Measurements from ENCODE around the gene ARHGAP27. TPM values are rescaled to one million over a fixed set of nuclear protein-coding genes. Genes with fewer than 3 reads are reported as not detected.

The ARHGAP27 gene
- polyA plus RNA-seq, 1 experiment, result 0.64 TPM

DNA sequence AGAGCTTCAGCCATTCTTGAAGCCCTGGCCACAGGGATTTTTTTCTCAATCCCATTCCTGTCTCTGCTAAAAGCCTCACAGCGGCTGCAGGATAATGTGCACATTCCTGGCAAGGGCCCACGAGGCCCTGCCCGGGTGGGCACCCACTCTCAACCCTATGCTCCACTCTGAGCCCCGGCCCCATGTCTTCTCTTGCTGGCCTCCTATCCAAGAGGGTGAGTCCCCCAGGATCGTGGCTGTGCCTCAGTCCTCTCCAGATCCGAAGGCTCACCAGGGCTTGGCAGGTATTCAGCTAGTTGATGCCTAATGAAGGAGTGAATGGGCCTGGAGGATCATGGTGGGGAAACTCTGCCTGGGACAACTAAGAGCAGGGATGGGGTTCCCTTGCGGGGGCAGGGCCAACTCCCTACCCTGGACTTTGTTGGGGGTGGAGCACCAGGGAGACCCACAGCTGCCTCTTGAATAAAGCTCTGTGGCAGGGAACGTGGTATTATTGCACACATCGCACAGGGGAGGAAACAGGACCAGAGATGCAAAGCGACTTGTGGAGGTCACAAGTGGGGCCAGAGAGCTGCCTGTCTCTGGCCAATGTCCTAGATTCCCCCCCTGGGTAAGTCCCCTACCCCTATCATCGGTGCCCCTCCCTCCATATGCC lies 5.4 kb downstream of the ARHGAP27 start:
- DNase-seq (ENCODE audit: low read depth, low spot score), result no peak
- Histone ChIP-seq H3K27me3 (ENCODE audit: control insufficient read depth, insufficient read depth, low read length) (peaks cover 44% of the 10 kb centered on the region), H3K9me3 (ENCODE audit: control insufficient read depth, insufficient read depth, low read length) (no peaks in the 10 kb centered on the region; the same call in 1 of the 2 replicates), H3K4me3 (ENCODE audit: low read depth, low read length) (no peak overlapping the region), H3K27ac (ENCODE audit: low read depth, low read length) (no peak overlapping the region)
- TF ChIP-seq CTCF (IDR thresholded peaks at IDR 0.05; ENCODE audit: low read depth, low read length), result no peak
- ChIA-PET CTCF (interaction anchor here (0.5 to 5.1 kb wide), 7 partner anchors 11 to 292 kb away, joined by 3 to 45 read pairs (median 6); partner anchors contain the start of genes ACBD4 and FMNL1), POLR2A (interaction anchor here (0.5 kb wide), 1 partner anchor 587 kb away, joined by 4 read pairs; no protein-coding TSS in a partner anchor)

GRCh38 chr17:45426561-45426960 lies 6.1 kb downstream of the ARHGAP27 start:
- CTCF ChIA-PET, result interaction anchor here (1.2 to 5.1 kb wide), 8 partner anchors 20 to 211 kb away, joined by 3 to 45 read pairs (median 6); partner anchors contain the start of gene FMNL1
- POLR2A ChIA-PET, result interaction anchor here (0.5 kb wide), 1 partner anchor 586 kb away, joined by 4 read pairs; no protein-coding TSS in a partner anchor
- H3K27me3 ChIP-seq (ENCODE audit: control insufficient read depth, insufficient read depth, low read length), result peaks cover 39% of the 10 kb centered on the region
- H3K9me3 ChIP-seq (ENCODE audit: control insufficient read depth, insufficient read depth, low read length), result no peaks in the 10 kb centered on the region; the same call in 1 of the 2 replicates
- H3K4me3 ChIP-seq (ENCODE audit: low read depth, low read length), result no peak overlapping the region
- no peak overlapping the region for H3K27ac ChIP-seq (ENCODE audit: low read depth, low read length)
- DNase-seq (ENCODE audit: low read depth, low spot score), result no peak
- no peak for TF ChIP-seq CTCF (IDR thresholded peaks at IDR 0.05; ENCODE audit: low read depth, low read length)

GRCh38 chr17:45425984-45426413 lies 6.7 kb downstream of the ARHGAP27 start:
- Histone ChIP-seq H3K27me3 (ENCODE audit: control insufficient read depth, insufficient read depth, low read length) (peaks cover 36% of the 10 kb centered on the region), H3K9me3 (ENCODE audit: control insufficient read depth, insufficient read depth, low read length) (no peaks in the 10 kb centered on the region; the same call in 1 of the 2 replicates), H3K27ac (ENCODE audit: low read depth, low read length) (no peak overlapping the region), H3K4me3 (ENCODE audit: low read depth, low read length) (no peak overlapping the region)
- POLR2A ChIA-PET, result no interaction called here
- no peak for DNase-seq (ENCODE audit: low read depth, low spot score)
- TF ChIP-seq CTCF (IDR thresholded peaks at IDR 0.05; ENCODE audit: low read depth, low read length), result no peak
- CTCF ChIA-PET, result interaction anchor here (0.6 to 5.1 kb wide), 12 partner anchors 9 to 210 kb away, joined by 3 to 45 read pairs (median 5); partner anchors contain the start of gene FMNL1

GRCh38 chr17:45425125-45425983 lies 7.3 kb downstream of the ARHGAP27 start:
- DNase-seq (ENCODE audit: low read depth, low spot score), result peak; percentile 50
- ChIA-PET POLR2A (interaction anchor here (0.6 kb wide), 1 partner anchor 211 kb away, joined by 5 read pairs; no protein-coding TSS in a partner anchor), CTCF (interaction anchor here (0.5 to 5.1 kb wide), 17 partner anchors 8 to 273 kb away, joined by 3 to 45 read pairs (median 4); partner anchors contain the start of gene FMNL1)
- H3K27me3 ChIP-seq (ENCODE audit: control insufficient read depth, insufficient read depth, low read length), result peaks cover 29% of the 10 kb centered on the region
- no peaks in the 10 kb centered on the region; the same call in 1 of the 2 replicates for H3K9me3 ChIP-seq (ENCODE audit: control insufficient read depth, insufficient read depth, low read length)
- H3K4me3 ChIP-seq (ENCODE audit: low read depth, low read length), result no peak overlapping the region
- no peak overlapping the region for H3K27ac ChIP-seq (ENCODE audit: low read depth, low read length)
- TF ChIP-seq CTCF (IDR thresholded peaks at IDR 0.05; ENCODE audit: low read depth, low read length), result peak; percentile 71

All from AG04450 (cell line).